AG08396 (cell line): ENCODE data around the gene CADM4.
"Not testable (repeated sequence)": the region's sequence is repeated elsewhere in the genome, so short reads cannot be mapped to it uniquely, and the experiment has no call there.

Source experiments
- DNase-seq: peaks from one replicate; pipeline ENCODE4 v3.0.0; 2012; ENCODE audit warnings: low spot score, mixed read lengths

The CADM4 gene

DNA sequence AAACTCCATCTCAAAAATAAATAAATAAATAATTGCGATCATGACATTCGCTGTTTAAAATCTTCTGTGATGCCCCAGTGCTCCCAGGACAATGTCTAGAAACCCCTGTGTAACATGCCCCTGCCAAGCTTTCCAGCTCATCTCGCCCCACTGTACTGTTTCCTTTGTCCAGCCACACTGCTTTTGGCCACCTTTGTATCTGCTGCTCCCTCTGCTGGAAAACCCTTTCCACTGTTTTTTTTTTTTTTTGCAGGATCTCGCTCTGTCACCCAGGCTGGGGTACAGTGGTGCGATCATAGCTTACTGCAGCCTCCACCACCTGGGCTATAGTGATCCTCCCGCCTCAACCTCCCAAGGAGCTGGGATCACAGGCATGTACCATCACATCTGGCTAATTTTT is 22.8 kb upstream of the CADM4 start:
- DNase-seq, result no peak

- no peak for DNase-seq
Observed at GRCh38 chr19:43660971-43661360, 21.3 kb upstream of the CADM4 start.

GRCh38 chr19:43660301-43660970 is 20.8 kb upstream of the CADM4 start:
- DNase-seq, result no peak

- no peak for DNase-seq
Observed at GRCh38 chr19:43658494-43658893, 18.8 kb upstream of the CADM4 start.

DNA sequence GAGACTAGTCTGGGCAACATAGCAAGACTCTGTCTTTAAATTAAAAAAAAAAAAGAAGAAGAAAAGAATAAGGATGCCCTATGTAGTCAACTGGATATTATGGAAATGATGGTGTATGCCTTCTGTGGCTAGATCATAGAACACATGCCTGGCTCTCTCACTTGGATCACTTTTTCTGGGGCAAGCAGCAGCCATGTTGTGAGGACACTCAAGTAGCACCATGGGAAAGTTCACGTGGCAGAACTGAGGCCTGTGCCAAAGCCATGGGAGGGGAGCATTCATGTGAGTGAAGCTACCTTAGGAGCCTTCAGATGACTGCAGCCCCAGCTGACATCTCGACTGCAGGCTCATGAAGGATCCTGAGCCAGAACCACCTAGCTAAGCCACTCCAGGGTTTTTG is 18.4 kb upstream of the CADM4 start:
- no peak for DNase-seq

- no peak for DNase-seq
Observed at GRCh38 chr19:43656436-43656835, 16.8 kb upstream of the CADM4 start.

DNA sequence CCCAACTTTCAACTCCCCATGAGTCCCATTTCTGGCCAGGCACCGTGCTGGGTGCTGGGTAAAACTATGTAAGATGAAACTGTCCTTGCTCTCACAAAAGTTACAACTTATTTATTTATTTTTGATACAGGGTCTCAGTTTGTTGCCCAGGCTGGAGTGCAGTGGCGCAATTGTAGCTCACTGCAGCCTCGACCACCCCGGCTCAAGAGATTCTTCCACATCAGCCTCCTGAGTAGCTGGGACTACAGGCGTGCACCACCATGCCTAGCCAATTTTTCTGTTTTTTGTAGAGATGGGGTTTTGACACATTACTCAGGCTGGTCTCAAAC is 12.9 kb upstream of the CADM4 start:
- DNase-seq, result no peak

GRCh38 chr19:43651758-43652545 is 12.3 kb upstream of the CADM4 start:
- DNase-seq, result peak; percentile 68

DNA sequence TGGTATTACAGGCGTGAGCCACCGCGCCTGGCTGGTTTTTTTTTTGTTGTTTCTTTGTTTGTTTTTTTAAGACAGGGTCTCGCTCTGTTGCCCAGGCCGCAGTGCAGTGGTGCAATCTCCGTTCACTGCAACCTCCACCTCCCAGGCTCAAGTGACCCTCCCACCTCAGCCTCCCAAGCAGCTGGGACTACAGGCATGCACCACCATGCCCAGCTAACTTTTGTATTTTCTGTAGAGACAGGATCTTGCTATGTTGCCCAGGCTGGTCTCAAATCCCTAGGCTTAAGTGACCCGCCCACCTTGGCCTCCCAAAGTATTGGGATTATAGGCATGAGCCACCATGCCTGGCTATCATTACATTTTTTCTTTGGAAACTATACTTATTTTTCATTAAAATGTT is 10.6 kb upstream of the CADM4 start:
- not testable (repeated sequence) for DNase-seq

GRCh38 chr19:43649514-43649913 is 9.9 kb upstream of the CADM4 start:
- DNase-seq, result no peak

DNA sequence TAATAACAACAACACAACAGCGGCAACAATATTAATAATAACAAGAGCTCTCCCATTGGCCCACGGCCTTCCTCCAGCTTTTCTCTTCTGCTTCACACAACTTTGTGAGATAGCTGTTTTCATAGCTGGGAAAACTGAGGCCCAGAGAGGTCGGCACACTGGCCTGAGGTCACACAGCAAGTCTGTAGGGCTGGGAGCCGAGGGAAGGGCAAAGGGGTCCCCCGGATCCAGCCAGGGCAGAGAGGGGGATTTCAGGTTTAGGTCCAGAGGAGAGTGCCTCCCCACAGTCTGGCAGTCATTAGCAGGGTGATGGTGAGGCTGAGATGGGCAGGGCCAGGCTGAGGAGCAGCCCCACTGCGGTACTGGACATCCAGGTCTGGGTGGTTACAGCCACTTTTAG is 9.0 kb upstream of the CADM4 start:
- no peak for DNase-seq

DNA sequence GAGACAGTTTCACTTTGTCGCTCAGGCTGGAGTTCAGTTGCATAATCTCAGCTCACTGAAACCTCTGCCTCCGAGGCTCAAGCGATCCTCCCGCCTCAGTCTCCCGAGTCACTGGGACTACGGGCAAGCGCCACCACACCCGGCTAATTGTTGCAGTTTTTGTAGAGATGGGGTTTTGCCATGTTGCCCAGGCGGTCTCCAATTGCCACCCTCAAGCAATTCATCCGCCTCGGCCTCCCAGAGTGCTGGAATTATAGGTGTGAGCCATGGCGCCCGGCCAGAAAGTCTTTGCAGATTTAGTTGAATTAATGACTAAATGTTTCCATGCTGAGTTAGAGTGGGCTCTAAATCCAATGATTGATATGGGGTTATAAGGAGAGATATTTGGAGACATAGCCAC is 4.5 kb upstream of the CADM4 start:
- DNase-seq, result no peak

- no peak for DNase-seq
Observed at GRCh38 chr19:43643326-43643725, 3.7 kb upstream of the CADM4 start.

DNA sequence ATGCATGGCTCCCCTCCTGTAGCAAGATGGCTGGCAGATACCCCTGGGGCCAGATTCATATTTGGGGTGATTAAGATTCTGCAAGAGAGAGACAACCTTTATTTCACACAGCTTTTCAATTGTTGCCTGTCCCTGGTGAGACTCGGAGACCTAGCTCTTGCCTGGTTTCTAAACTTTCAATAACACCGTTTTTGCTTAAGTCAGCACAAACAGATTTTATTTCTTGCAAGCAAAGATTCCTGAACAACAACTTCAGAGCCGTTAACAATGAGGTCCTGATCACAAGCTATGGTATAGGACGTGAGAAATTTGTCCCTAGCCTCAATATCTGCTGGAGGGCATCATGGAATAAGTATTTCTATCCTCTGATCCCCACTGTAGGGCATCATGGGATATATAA is 2.9 kb upstream of the CADM4 start:
- DNase-seq, result no peak

DNA sequence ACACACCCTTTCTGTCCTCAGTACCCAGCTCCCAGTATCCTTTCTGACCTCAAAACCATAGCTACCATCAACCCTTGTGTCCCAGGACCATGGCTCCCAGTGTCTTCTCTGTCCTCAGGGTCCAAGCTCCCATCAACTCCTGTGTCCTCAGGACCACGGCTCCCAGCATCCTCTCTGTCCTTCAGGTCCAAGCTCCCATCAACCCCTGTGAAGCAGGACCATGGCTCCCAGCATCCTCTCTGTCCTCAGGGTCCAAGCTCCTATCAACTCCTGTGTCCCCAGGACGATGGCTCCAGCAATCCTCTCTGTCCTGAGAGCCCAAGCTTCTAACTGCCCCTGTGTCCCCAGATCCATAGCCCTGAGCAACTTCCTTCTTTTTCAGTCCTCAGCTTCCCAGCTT is 1.7 kb upstream of the CADM4 start:
- no peak for DNase-seq

- DNase-seq, result no peak
Observed at GRCh38 chr19:43640424-43640757, 741 bp upstream of the CADM4 start.

DNA sequence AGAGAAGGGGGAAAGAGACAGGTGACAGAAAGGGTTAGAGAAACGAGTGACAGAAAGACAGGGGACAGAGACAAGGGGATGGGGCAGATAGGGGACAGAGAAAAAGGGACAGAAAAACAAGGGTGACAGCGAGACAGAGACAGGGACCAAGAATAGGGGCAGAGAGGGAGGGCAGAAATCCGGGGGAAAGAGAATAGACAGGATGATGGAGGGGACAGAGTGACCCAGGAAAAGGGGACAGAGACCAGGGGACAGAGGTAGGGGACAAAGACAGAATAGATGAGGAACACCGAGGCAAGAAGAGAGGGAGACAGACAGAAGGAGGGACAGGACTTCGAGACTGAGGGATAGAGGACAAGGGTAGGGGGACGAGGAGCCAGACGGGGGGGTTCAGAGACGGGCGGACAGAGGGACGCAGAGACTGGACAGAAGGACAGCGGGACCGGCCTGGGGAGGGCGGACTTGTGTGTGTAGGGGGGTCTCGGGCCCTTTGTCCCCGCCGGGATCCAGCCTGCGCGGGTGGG is 593 bp downstream of the CADM4 start:
- no peak for DNase-seq

GRCh38 chr19:43638214-43638994 is 1.2 kb downstream of the CADM4 start:
- no peak for DNase-seq

GRCh38 chr19:43636121-43636683 is 3.4 kb downstream of the CADM4 start:
- DNase-seq, result no peak

DNA sequence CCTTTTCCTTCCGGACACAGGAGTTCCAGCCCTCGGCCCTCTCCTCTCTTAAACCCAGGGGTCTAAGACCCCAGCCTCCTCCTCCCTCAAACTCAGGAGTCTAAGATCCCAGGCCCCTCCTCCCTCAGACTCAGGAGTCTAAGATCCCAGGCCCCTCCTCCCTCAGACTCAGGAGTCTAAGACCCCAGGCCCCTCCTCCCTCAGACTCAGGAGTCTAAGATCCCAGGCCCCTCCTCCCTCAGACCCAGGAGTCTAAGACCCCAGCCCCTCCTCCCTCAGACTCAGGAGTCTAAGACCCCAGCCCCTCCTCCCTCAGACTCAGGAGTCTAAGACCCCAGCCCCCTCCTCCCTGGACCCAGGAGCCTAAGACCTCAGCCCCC is 4.1 kb downstream of the CADM4 start:
- DNase-seq, result not testable (repeated sequence)

GRCh38 chr19:43634872-43635560 is 4.6 kb downstream of the CADM4 start:
- no peak for DNase-seq

- DNase-seq, result no peak
Observed at GRCh38 chr19:43634506-43634871, 5.2 kb downstream of the CADM4 start.
